Ammon's horn (tissue), 1 donor: ENCODE results near the gene RHAG.
"Not testable (repeated sequence)": the region's sequence is repeated elsewhere in the genome, so short reads cannot be mapped to it uniquely, and the experiment has no call there.

Source experiments
- DNase-seq: peaks from one replicate; pipeline ENCODE4 v3.0.0-alpha.2; 2016; ENCODE audit warnings: low spot score

RHAG gene

GRCh38 chr6:49635978-49636712 lies 494 bp downstream of the RHAG start:
- DNase-seq: no peak

- no peak for DNase-seq
These were observed 1.2 kb downstream of the RHAG start for GRCh38 chr6:49635480-49635879.

- no peak for DNase-seq
These were observed 1.8 kb downstream of the RHAG start for GRCh38 chr6:49634836-49635218.

- DNase-seq: no peak
These were observed 2.4 kb downstream of the RHAG start for GRCh38 chr6:49634092-49634835.

GRCh38 chr6:49633541-49633940 lies 3.1 kb downstream of the RHAG start:
- no peak for DNase-seq

GRCh38 chr6:49632727-49633126 lies 3.9 kb downstream of the RHAG start:
- DNase-seq: no peak

- not testable (repeated sequence) for DNase-seq
These were observed 7.1 kb downstream of the RHAG start for GRCh38 chr6:49629485-49630088.

- DNase-seq: no peak
These were observed 9.8 kb downstream of the RHAG start for GRCh38 chr6:49626811-49627210.

GRCh38 chr6:49618257-49618656 lies 18.4 kb downstream of the RHAG start:
- no peak for DNase-seq

GRCh38 chr6:49614144-49614543 lies 22.5 kb downstream of the RHAG start:
- DNase-seq: not testable (repeated sequence)

- no peak for DNase-seq
These were observed 27.4 kb downstream of the RHAG start for GRCh38 chr6:49609285-49609684.

GRCh38 chr6:49608275-49608674 lies 28.4 kb downstream of the RHAG start:
- not testable (repeated sequence) for DNase-seq

GRCh38 chr6:49607391-49607982 lies 29.2 kb downstream of the RHAG start:
- DNase-seq: no peak

GRCh38 chr6:49606721-49607390 lies 29.8 kb downstream of the RHAG start:
- peak; percentile 91 for DNase-seq

- not testable (repeated sequence) for DNase-seq
These were observed 32.6 kb downstream of the RHAG start for GRCh38 chr6:49604080-49604479.

- not testable (repeated sequence) for DNase-seq
These were observed 49.4 kb downstream of the RHAG start for GRCh38 chr6:49587262-49587661.

- no peak for DNase-seq
These were observed 54.1 kb downstream of the RHAG start for GRCh38 chr6:49582529-49582928.

- no peak for DNase-seq
These were observed 57.0 kb downstream of the RHAG start for GRCh38 chr6:49579649-49580048.

GRCh38 chr6:49576618-49577017 lies 60.0 kb downstream of the RHAG start:
- no peak for DNase-seq

GRCh38 chr6:49570474-49571079 lies 66.1 kb downstream of the RHAG start:
- no peak for DNase-seq

GRCh38 chr6:49565855-49566254 lies 70.8 kb downstream of the RHAG start:
- no peak for DNase-seq

- no peak for DNase-seq
These were observed 71.4 kb downstream of the RHAG start for GRCh38 chr6:49565261-49565660.
